Activated CD4-positive, CD25-positive, alpha-beta regulatory T cell (primary cell): ENCODE data around the gene TRIO.

Source experiments
- DNase-seq, 4 experiments: peaks; one replicate each; lab custom pipeline; 2025; lab: John Stamatoyannopoulos, UW

TRIO gene

DNA sequence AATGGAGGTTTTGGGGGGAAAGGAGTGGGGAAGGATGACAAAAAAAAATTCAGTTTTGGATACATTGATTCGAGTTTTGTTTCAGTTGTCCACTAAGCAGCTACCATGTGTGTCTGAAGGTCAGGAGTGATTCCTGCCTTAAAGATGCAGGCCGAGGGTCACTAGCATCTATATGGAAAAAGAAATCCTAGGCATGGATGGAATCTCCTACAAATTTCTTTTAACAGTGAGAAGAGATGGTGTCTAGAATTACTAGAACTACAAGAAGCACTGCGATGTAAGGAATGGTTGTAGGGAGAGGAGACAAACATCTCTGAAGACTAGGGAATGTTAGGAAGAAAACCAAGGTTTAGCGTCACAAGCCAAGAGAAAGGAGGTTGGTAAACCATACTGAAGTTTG is 19.6 kb upstream of the TRIO start:
- DNase-seq, result no peak

GRCh38 chr5:14123974-14124482 is 19.1 kb upstream of the TRIO start:
- DNase-seq, result no peak

DNA sequence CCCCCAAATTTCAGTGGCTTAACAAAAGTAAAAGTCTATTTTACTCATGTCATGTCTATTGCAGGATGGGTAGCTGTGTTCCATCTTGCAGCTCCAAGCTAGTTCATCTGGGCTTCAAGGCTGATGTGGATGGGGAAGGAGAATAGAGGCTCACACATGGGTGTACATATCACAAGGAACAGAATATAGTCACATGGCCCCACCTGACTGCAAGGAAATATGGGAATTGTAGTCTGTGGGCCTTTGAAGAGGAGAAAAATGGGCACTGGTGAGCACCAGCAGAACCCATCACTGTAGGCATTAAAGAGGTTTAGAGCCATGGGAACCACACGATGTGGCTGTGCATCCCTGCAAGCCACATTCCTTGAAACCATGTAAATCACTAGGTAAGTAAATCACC is 17.9 kb upstream of the TRIO start:
- DNase-seq, result no peak

- no peak for DNase-seq
Observed at GRCh38 chr5:14127587-14127986, 15.6 kb upstream of the TRIO start.

DNA sequence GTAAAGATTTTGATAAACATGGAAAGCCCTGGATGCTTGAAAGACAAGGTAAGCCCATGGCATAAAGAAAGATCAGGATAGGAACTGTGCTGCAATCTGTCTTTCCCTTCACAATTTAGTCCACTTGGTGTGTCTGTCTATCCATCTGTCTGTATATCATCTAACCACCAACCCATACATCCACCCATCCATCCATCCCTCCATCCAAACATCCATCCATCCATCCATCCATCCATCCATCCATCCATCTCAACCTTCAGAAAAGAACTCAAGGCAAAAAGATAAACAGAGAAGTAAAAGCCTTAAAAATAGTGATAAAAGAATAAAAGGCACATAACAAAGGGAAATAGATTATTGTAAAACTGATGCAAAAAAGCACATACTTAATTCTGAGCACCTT is 15.1 kb upstream of the TRIO start:
- no peak for DNase-seq

DNA sequence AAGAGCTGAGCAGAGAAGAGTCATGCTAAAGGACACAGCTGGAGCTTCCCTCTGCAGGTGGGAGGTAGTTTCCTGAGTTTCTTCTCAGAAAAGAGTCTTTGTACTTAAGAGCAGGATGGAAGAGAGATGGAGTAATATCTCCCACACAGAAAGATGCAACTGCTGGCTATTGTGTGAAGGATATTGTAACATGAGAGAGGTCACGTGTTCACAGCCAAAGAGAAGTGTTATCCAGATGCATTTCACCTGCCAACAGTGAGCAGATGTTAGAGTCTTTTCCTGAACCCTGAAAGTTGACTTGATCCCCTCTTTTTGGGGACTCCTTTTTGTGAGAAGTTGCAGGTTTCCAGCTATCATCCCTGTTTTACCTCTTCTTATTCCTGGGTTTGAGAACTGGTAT is 14.0 kb upstream of the TRIO start:
- no peak for DNase-seq

DNA sequence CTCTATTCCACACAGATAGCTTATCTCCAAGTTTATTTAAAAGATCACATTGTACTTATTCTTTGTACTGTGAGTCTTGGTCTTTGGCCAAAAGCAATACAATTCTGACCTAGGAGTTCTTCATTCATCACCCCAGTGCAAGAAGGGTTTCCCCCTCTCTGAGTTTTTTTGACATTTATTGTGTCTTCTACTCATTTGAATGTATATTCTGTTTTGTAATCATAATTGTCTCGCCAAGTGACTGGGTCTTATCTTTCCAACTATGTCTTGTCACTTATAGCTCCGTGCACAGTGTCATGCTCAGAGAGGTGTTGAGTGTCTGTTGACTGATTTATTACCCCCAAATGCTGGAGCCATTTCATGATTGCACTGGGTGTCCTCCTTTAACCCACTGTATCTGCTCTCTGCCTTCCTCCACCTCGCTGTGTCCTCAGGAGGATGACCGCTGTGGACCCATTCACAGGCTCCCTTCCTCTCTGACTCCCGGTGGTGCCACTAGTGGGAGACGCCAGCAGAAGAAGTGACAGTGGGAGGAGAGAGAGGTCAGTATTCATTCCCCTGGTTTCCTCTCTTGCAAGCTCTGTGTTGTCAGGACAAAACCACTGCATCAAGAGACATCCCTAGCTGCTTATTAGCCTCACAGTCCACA is 11.2 kb upstream of the TRIO start:
- DNase-seq, result no peak

DNA sequence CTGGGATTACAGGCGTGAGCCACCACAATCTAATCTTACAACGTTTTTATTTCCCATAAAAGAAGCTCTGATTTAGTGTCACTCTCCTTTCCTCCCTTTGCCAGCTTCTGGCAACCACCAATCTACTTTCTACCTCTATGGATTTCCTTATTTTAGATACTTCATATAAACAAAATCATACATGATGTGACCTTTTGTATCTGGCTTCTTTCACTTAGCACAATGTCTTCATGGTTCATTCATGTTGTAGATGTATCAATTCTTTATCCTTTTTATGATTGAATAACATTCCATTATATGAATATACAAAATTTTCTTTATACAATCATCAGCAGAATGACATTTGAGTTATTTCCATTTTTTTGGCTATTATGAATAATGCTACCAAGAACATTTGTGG is 9.7 kb upstream of the TRIO start:
- no peak for DNase-seq

DNA sequence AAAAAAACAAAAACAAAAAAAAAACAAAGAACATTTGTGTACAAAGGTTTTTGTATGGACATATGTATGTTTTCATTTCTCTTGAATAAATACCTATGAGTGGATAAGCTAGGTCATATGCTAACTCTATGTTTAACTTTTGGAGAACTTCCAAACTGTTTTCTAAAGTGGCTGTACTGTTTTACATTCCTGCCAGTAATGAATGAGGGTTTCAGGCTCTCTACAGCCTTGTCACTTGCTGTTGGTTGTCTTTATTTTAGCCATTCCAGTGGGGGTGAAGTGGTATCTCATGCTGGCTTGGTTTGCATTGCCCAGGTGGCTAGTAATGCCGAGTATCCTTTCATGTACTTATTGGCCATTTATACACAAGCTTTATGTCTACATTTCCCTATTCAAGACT is 9.1 kb upstream of the TRIO start:
- DNase-seq, result no peak

GRCh38 chr5:14134771-14135170 is 8.4 kb upstream of the TRIO start:
- DNase-seq, result no peak

GRCh38 chr5:14135621-14136020 is 7.5 kb upstream of the TRIO start:
- no peak for DNase-seq

DNA sequence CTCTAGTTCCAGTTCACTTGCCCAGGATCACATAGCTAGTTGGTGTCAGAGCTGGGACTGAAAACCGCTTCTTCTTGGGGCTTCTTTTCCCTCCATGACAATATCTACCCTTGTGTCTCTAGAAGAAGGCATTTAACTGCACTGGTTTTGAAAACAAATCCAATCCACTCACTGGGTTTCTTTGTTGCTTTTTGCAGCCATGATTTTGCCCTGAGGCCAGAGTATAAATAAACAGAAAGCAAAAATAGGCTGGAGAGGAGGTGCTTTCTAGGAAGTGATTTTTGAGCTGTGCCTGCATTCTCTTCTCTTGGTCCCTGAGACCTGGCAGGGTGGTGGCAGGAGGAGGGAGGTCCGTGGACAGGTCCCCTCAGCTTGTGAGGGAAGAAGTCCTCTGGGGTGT is 6.9 kb upstream of the TRIO start:
- no peak for DNase-seq

GRCh38 chr5:14138608-14139540 is 4.3 kb upstream of the TRIO start:
- no peak for DNase-seq

DNA sequence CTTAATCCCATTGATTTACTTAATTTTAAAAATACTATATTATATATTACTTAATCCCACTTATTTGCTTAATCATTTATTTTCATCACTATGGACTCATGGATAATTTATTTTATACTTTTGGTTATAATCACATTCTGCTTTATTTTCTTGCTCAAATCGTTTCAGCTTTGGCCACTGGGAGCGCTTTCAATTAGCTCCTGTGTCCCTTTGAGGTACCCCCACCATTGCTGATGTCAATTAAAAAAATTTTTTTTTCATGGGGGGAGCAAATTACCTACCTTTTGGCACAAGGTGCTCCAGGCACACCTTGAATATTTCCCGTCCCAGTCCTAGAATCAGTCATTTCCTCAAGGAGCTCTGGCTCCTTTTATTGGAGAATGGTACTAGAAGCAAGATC is 1.4 kb upstream of the TRIO start:
- DNase-seq, result no peak

DNA sequence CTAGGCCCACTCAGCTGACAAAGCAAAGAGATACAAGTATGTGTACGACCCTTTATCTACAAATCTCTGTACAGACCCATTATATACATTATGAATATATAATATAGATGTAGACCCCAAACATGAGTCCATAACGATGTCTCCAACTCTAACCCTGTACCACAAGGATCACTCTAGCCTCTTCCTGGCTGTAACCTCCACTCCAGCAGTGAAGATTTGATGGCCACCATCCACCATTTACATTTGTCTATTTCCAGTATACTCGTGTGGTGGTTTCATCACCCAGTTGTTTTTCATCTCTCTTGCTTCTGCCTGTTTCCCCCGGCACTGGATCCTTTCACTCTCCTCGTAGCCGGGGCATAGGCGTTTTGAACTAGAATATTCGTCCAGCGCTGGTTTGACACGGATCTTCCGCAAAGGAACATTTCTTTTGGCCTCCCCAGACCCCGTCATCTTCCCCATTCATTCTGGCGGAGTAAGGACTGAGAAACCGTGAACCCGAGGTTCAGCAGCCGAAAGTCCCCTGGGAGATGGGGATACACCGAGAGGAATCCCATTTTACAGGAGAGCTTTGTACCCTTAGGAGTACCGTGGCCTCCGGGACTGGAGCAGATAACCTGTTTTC is 828 bp upstream of the TRIO start:
- DNase-seq, result no peak

DNA sequence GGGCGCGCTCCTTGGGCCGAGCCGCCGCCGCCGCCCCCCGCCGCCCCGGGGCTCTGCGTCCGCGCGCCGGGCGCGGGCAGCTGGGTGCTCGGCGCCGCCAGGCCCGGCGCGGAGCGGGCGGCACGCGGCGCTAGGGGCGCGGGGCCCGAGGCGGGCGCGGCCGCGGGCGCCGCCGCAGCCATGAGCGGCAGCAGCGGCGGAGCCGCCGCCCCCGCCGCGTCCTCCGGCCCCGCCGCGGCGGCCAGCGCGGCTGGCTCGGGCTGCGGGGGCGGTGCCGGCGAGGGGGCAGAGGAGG is 351 bp downstream of the TRIO start:
- DNase-seq, result no peak

- peak in 1 of 4 experiments; percentile 1 for DNase-seq
Observed at GRCh38 chr5:14143841-14144585, 871 bp downstream of the TRIO start.

GRCh38 chr5:14144586-14145434 is 1.7 kb downstream of the TRIO start:
- DNase-seq, result peak in 1 of 4 experiments; percentile 6

DNA sequence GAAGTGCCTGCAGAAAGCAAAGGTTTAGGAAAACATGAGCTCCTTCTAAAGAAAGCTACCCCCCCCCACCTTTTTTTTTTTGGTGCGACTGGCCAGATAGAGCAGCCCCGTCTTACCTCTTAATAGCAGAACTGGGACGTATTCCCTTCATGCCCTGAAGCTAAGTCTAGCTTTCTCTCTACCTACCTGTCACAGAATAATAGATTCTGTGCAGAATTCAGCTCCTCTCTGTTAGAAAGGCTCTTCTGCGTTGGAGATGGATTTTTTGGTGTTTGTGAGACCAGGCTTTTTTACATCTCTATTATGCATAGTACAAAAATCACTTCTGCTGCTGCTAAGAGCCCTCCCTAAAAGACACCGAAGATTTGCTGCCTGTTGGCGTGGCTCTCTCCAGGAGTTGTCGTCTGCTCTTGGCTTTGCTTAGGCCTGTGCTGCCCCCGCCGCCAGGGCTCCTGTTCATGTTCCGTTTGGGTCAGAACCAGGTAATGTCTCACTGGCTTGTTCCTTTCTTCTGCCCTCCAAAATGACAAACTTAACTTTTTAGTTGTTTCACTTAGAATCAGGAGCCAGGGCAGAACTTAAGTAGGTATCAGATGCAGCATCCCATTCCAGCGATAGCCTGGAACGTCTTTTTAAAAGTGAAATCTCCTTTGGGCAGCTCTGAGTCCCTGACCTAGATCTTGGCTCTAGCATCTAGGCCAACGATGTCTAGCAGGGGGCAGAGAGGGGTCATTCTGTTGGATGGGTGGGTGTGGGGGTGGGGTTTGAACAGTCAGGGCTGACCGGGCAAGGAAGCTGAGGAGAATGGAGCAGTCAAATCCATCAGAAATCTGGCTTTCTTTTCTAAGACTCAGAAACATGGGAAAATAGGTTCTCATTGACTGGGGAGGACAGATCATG is 2.5 kb downstream of the TRIO start:
- DNase-seq, result no peak

GRCh38 chr5:14146725-14147124 is 3.6 kb downstream of the TRIO start:
- DNase-seq, result no peak
